GM12878 (cell line): Measurements from ENCODE around the gene RASAL1.

Experiments used
- ATF3 ChIP-seq: IDR thresholded peaks from 2 replicates; pipeline ENCODE4 v1.6.1; 2011; ENCODE audit warnings: low read depth, mild to moderate bottlenecking, low read length, moderate library complexity, borderline replicate concordance; ENCODE audit errors: extremely low read depth
- CREM ChIP-seq: IDR thresholded peaks from 2 replicates; pipeline ENCODE4 v1.6.1; 2014; ENCODE audit warnings: antibody characterized with exemption, low read depth
- CTCF ChIP-seq, 3 experiments: IDR thresholded peaks in 2 of 3; conservative IDR thresholded peaks in 1 of 3; 2 replicates each; pipeline ENCODE4 v1.5.1; 2011; ENCODE audit warnings: low read depth in 3 of 3, low read length in 3 of 3, mild to moderate bottlenecking in 3 of 3, control low read depth in 2 of 3, moderate library complexity in 2 of 3, inconsistent platforms in 1 of 3, mixed read lengths in 1 of 3; ENCODE audit not compliant: control insufficient read depth in 2 of 3, insufficient read depth in 1 of 3; ENCODE audit errors: extremely low read depth in 1 of 3
- E2F8 ChIP-seq: fragments of 450-650 bp; IDR thresholded peaks from 2 replicates; pipeline ENCODE4 v1.6.1; 2018; ENCODE audit warnings: mild to moderate bottlenecking, low read depth, moderate library complexity; ENCODE audit not compliant: partially characterized antibody
- EP300 ChIP-seq, 2 experiments: fragments of 150-350 bp in 1 of 2; IDR thresholded peaks; 2 replicates each; pipeline ENCODE4 v1.6.1; 2011 to 2012; ENCODE audit warnings: low read depth in 2 of 2, low read length in 2 of 2, borderline replicate concordance in 1 of 2, improper control_type of control experiment in 1 of 2, inconsistent platforms in 1 of 2; ENCODE audit not compliant: control insufficient read depth in 1 of 2
- EZH2 ChIP-seq: IDR thresholded peaks from 2 replicates; pipeline ENCODE4 v1.6.1; 2012; ENCODE audit warnings: low read depth, mild to moderate bottlenecking, control low read depth, inconsistent platforms, low read length, borderline replicate concordance; ENCODE audit not compliant: control insufficient read depth
- IRF3 ChIP-seq: fragments of 450-650 bp; IDR thresholded peaks from 2 replicates; pipeline ENCODE4 v1.6.1; 2014; ENCODE audit warnings: mild to moderate bottlenecking
- POLR2AphosphoS2 ChIP-seq: IDR thresholded peaks from 2 replicates; pipeline ENCODE4 v1.6.1; 2011; ENCODE audit warnings: low read depth, mild to moderate bottlenecking, low read length, improper control_type of control experiment, moderate library complexity
- TBL1XR1 ChIP-seq: IDR thresholded peaks from 2 replicates; pipeline ENCODE4 v1.6.1; 2012; ENCODE audit warnings: low read depth, low read length, improper control_type of control experiment
- USF1 ChIP-seq: IDR thresholded peaks from 2 replicates; pipeline ENCODE4 v1.6.1; 2011; ENCODE audit warnings: borderline replicate concordance, low read depth, mild to moderate bottlenecking, moderate library complexity, mixed read lengths, low read length; ENCODE audit not compliant: insufficient read depth; ENCODE audit errors: extremely low read length
- ZBTB4 ChIP-seq: fragments of 450-650 bp; formaldehyde crosslinking; IDR thresholded peaks from 2 replicates; pipeline ENCODE4 v1.4.0; 2022; ENCODE audit warnings: mild to moderate bottlenecking, moderate library complexity
- ZNF217 ChIP-seq: fragments of 450-650 bp; IDR thresholded peaks from 2 replicates; pipeline ENCODE4 v1.6.1; 2017; ENCODE audit warnings: antibody characterized with exemption, mild to moderate bottlenecking

- TF ChIP-seq USF1 (no peak), ZBTB4 (CRISPR knock-in tag) (no peak), CTCF (IDR thresholded peaks at IDR 0.05 in 2 of 3, conservative IDR thresholded peaks at IDR 0.05 in 1 of 3; ENCODE audit: control insufficient read depth in 2 of 3, extremely low read depth in 1 of 3, insufficient read depth in 1 of 3, low read depth in 3 of 3, low read length in 3 of 3) (no peak), ZNF217 (no peak), EZH2 (no peak), POLR2AphosphoS2 (no peak), E2F8 (no peak), CREM (no peak), ATF3 (no peak), EP300 (IDR thresholded peaks at IDR 0.05; ENCODE audit: borderline replicate concordance in 1 of 2, control insufficient read depth in 1 of 2, low read depth in 2 of 2, low read length in 2 of 2) (no peak), IRF3 (no peak), TBL1XR1 (no peak)
These were observed 26.2 kb downstream of the RASAL1 start for GRCh38 chr12:113109360-113109759.
